Stimulated activated CD4-positive, alpha-beta T cell treated with anti-CD3 and anti-CD28 coated beads, TNF-alpha, amount 100 ng/mL, for 24 hours (primary cell): Measurements from ENCODE around the gene ABCG2.

Experiments used
- DNase-seq, 3 experiments: peaks; one replicate each; pipeline ENCODE4 v3.0.0-alpha.2; 2020; ENCODE audit warnings: low read depth in 3 of 3

Gene ABCG2

GRCh38 chr4:88158489-88159228 is at the start of gene ABCG2:
ABCG2 (minus strand) TSS chr4:88158639; CDS start chr4:88139995, 18,644 bp downstream.
- DNase-seq: peak in 1 of 3 experiments; percentile 55

- no peak for DNase-seq
Measured at GRCh38 chr4:88208156-88208555, 49.7 kb upstream of the ABCG2 start.

GRCh38 chr4:88207171-88207570 is 48.7 kb upstream of the ABCG2 start:
- no peak for DNase-seq

GRCh38 chr4:88204882-88205281 is 46.4 kb upstream of the ABCG2 start:
- no peak for DNase-seq

GRCh38 chr4:88202443-88202842 is 44.0 kb upstream of the ABCG2 start:
- DNase-seq: no peak

- DNase-seq: no peak
Measured at GRCh38 chr4:88200186-88200585, 41.7 kb upstream of the ABCG2 start.

- DNase-seq: no peak
Measured at GRCh38 chr4:88196523-88197185, 38.2 kb upstream of the ABCG2 start.

GRCh38 chr4:88196013-88196365 is 37.5 kb upstream of the ABCG2 start:
- DNase-seq: no peak

GRCh38 chr4:88195328-88196012 is 37.0 kb upstream of the ABCG2 start:
- DNase-seq: no peak

- no peak for DNase-seq
Measured at GRCh38 chr4:88191404-88191803, 33.0 kb upstream of the ABCG2 start.

GRCh38 chr4:88189881-88190585 is 31.6 kb upstream of the ABCG2 start:
- DNase-seq: no peak

GRCh38 chr4:88189418-88189738 is 30.9 kb upstream of the ABCG2 start:
- DNase-seq: no peak

- no peak for DNase-seq
Measured at GRCh38 chr4:88188738-88189417, 30.4 kb upstream of the ABCG2 start.

- DNase-seq: no peak
Measured at GRCh38 chr4:88187766-88188165, 29.3 kb upstream of the ABCG2 start.

GRCh38 chr4:88185906-88186305 is 27.5 kb upstream of the ABCG2 start:
- DNase-seq: no peak

GRCh38 chr4:88179261-88179660 is 20.8 kb upstream of the ABCG2 start:
- DNase-seq: no peak

- no peak for DNase-seq
Measured at GRCh38 chr4:88178626-88179231, 20.3 kb upstream of the ABCG2 start.

- DNase-seq: no peak
Measured at GRCh38 chr4:88177983-88178625, 19.7 kb upstream of the ABCG2 start.

- DNase-seq: no peak
Measured at GRCh38 chr4:88172987-88173386, 14.5 kb upstream of the ABCG2 start.

GRCh38 chr4:88171206-88171605 is 12.8 kb upstream of the ABCG2 start:
- DNase-seq: no peak

GRCh38 chr4:88169298-88169697 is 10.9 kb upstream of the ABCG2 start:
- no peak for DNase-seq
